HepG2 (cell line): ENCODE results near the gene CIAO2B.

Experiments
- FOXA1 ChIP-seq, 2 experiments: fragments of 450-650 bp in 1 of 2; sonication (generic) in 1 of 2; formaldehyde crosslinking in 1 of 2; IDR thresholded peaks; 2 replicates each; pipeline versions ENCODE4 v1.4.0 to v1.6.1; 2016 to 2020; ENCODE audit warnings: missing genetic modification reagents in 1 of 2
- JUNB ChIP-seq: sonication (generic); formaldehyde crosslinking; IDR thresholded peaks from 2 replicates; pipeline ENCODE4 v1.8.0; 2022; ENCODE audit warnings: missing genetic modification reagents, mild to moderate bottlenecking, borderline replicate concordance
- MYPOP ChIP-seq: sonication (generic); formaldehyde crosslinking; IDR thresholded peaks from 2 replicates; pipeline ENCODE4 v1.8.1; 2023; ENCODE audit warnings: mild to moderate bottlenecking, moderate library complexity, missing genetic modification reagents
- SMARCC2 ChIP-seq: fragments of 450-650 bp; IDR thresholded peaks from 2 replicates; pipeline ENCODE4 v1.6.1; 2017; ENCODE audit warnings: antibody characterized with exemption, mild to moderate bottlenecking
- TGIF2 ChIP-seq: IDR thresholded peaks from 2 replicates; pipeline ENCODE4 v1.6.1; 2016; ENCODE audit warnings: control low read depth, missing compliant biosample characterization
- ZBTB38 ChIP-seq: sonication (generic); formaldehyde crosslinking; IDR thresholded peaks from 2 replicates; pipeline ENCODE4 v1.5.1; 2020; ENCODE audit warnings: mild to moderate bottlenecking, missing genetic modification reagents
- TF ChIP-seq, protein P1 (sequence below): sonication (generic); formaldehyde crosslinking; IDR thresholded peaks from 2 replicates; pipeline ENCODE4 v1.8.0; 2022; ENCODE audit warnings: mild to moderate bottlenecking, missing genetic modification reagents, borderline replicate concordance

- no peak for TF ChIP-seq SMARCC2
- TF ChIP-seq FOXA1 (IDR thresholded peaks at IDR 0.05) = no peak
- TF ChIP-seq FOXA1 (CRISPR knock-in tag; IDR thresholded peaks at IDR 0.05) = no peak
- TF ChIP-seq, protein P1, sequence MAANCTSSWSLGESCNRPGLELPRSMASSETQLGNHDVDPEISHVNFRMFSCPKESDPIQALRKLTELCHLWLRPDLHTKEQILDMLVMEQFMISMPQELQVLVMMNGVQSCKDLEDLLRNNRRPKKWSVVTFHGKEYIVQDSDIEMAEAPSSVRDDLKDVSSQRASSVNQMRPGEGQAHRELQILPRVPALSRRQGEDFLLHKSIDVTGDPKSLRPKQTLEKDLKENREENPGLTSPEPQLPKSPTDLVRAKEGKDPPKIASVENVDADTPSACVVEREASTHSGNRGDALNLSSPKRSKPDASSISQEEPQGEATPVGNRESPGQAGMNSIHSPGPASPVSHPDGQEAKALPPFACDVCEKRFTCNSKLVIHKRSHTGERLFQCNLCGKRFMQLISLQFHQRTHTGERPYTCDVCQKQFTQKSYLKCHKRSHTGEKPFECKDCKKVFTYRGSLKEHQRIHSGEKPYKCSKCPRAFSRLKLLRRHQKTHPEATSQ (CRISPR knock-in tag) = no peak
- TF ChIP-seq JUNB (CRISPR knock-in tag) = no peak
- TF ChIP-seq TGIF2 (CRISPR knock-in tag) = no peak
- no peak for TF ChIP-seq MYPOP (CRISPR knock-in tag)
- no peak for TF ChIP-seq ZBTB38 (CRISPR knock-in tag)
These were observed 4.0 kb downstream of the CIAO2B start for GRCh38 chr16:66930189-66930588.
